Epidermal melanocyte (primary cell): ENCODE data around the gene PLCL2.

Experiments used
- DNase-seq: peaks from one replicate; pipeline ENCODE4 v3.0.0; 2011; ENCODE audit warnings: low spot score; ENCODE audit not compliant: insufficient read length

The PLCL2 gene

DNA sequence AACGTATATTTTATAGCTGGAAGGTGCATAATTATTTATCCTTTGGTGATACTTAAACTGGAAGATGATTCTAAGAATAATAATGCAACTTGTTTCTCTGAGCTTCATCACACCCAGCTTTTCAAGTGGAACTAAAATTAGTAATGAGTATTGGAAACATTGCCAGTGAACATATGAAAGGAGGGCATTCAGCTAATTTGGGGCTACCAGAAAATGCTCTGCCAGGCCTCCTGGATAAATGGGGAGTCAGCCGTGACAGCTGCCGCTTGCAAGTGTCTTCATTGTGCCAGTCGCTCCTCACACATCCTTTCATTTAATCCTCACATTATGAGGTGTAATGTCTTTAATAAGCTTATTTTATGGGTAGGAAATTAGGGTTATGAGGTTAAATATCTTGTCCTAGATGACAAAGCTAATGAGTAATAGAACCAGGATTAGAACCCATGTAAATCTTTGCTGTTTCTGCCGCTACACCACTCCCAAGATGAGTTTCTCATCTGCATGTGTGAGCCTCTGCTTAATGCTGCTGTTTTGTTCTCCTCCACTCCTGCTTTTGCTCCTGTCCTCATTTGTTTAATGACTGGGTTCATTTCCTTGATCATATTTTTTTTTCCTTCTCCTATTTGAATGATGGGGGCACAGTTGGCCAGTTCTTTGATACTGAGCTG, 155.7 kb downstream of the PLCL2 start:
- no peak for DNase-seq

DNA sequence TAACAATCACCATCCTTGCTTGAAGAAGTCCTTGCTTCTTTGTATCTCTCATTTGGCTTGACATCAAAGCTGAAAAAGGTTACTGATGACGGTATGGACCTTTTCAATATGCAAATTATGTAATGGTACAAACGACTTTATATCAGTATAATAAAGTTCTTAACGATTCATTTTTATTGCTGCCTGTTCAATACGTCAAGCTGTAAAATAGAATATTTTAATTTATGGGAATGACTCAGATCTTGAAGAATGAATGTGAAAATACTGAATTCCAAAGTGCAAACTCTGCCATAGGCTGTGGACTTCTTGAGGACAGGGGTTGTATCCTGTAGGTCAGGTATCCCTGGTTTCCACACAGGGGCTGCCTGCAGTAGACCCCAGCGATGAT, 156.2 kb downstream of the PLCL2 start:
- no peak for DNase-seq

DNA sequence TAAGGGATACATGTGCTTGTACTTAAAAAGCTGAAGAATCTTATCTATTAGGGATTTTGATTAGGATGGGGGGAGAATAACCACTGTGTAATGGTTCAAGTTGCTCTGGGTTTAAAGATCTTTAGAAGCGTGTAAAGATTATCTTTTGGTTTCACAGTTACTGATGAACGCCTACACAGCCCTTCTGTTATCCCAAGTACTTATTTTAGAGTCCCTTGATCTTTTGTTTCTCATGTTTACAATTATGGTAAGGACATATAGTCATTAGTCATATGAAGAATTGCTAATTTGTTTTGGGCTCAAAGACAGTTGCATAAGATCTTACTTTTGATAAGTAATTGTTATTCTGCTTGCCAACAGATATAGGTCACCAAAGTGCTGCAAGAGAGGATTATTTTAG, 160.1 kb downstream of the PLCL2 start:
- DNase-seq, result no peak

DNA sequence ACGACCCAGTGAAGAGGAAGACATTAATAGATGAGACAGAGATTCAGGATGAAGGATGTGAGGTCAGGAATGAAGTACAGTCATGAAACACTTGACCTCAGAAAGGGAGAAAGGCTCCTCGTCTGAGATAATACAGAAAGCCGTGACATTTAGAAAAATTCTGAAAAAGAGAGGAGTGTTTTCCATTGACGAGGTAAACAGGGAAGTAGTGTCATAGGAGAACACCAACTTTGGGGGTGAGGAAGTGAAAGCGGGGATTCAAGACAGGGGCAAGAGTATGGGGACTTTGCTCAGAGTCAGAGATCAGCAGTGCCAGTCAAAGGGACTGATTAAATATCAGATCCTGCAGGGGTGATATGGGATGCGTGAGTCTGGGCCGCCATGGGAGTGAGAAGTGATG, 160.9 kb downstream of the PLCL2 start:
- DNase-seq, result no peak

DNA sequence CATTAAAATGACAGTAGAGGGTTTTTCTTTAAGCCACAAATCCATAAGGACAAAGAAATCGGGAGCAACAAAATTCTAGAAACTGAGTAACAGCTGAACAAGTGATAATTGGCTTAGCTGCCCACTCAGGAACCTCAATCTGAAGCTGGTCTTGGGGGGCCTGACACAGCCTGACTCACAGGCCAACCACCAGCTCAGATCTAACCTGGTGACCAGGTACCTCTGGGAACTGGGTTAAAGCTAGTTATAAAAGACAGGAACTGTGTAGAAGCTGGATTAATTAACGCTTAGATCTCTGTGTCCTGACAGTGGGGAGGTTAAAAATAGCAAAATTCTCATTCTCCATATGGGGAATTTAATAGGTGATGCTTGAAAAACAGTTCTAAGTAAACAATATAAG, 161.9 kb downstream of the PLCL2 start:
- no peak for DNase-seq

DNA sequence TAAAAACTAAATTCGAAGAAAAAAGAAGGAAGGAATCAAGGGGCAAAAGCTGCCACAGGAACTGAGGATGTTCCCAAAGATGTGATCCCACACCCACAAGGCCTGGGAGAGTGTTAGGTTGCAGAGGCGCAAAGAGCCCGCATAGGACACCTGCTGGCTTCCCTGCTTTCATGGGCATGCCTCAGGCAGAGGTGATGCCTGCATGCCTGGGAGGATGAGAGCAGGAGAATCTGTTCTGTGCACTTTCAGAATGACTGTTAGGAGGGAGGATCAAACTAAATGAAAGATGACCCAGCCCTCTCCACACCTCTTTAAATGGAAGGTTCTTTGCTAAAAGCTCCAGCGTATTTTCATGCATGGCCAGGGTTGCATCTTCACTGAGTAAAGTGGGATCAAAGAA, 162.4 kb downstream of the PLCL2 start:
- DNase-seq, result no peak

DNA sequence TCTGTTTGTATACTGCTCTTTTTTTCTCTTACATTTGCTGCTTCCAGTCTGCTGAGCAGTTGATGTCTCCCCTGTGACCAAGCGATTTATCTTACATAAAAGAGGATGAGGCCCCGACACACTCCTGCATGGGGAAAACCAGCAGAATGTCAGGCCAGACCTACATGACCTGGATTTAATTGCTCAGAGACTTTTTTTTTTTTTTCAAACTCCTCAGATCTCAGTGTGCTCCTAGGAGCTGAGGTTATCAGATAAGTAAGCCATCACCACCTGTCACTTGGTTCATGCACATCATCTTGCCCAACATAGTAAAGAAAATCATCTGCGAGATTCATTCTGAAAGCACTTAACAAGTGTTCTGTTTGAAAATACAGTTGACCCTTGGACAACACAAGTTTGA, 163.1 kb downstream of the PLCL2 start:
- DNase-seq, result no peak

DNA sequence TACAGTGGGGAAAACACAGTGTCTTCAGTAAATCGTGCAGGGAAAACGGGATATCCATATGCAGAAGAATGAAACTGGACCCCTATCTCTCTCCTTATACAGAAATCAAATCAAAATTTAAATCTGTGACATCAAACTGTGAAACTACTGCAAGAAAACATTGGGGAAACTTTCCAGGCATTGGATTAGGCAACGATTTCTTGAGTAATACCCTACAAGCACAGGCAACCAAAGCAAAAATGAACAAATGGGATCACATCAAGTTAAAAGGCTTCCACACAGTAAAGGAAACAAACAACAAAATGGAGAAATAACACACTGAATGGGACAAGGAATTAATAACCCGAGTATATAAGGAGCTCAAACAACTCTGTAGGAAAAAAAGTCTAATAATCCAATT, 165.3 kb downstream of the PLCL2 start:
- DNase-seq, result no peak

DNA sequence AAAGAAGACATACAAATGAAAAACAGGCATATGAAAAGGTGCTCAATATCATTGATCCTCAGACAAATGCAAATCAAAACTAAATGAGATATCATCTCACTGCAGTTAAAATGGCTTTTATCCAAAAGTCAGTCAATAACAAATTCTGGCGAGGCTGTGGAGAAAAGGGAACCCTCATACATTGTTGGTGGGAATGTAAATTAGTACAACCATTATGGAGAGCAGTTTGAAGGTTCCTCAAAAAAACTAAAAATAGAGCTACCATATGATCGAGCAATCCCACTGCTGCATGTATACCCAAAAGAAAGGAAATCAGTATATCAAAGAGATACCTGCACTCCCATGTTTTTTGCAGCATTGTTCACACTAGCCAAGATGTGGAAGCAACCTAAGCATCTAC, 165.8 kb downstream of the PLCL2 start:
- DNase-seq, result no peak

DNA sequence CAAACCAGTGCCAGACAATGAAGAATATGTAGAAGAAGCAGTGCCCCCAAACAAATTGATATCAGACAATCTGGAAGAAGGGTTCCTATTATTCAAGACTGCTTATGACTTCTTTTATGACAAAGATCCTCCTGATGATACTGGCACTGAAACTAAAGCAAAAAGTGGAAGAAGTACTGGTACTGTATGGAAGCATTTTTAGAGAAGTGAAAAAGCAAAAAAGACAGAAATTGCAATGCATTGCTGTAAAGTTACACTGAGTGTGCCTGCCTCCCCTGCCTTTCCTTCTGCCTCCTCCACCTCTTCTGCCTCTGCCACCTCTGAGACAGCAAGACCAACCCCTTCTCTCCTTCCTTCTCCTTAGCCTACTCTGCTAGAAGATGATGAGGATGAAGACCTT, 167.6 kb downstream of the PLCL2 start:
- no peak for DNase-seq

DNA sequence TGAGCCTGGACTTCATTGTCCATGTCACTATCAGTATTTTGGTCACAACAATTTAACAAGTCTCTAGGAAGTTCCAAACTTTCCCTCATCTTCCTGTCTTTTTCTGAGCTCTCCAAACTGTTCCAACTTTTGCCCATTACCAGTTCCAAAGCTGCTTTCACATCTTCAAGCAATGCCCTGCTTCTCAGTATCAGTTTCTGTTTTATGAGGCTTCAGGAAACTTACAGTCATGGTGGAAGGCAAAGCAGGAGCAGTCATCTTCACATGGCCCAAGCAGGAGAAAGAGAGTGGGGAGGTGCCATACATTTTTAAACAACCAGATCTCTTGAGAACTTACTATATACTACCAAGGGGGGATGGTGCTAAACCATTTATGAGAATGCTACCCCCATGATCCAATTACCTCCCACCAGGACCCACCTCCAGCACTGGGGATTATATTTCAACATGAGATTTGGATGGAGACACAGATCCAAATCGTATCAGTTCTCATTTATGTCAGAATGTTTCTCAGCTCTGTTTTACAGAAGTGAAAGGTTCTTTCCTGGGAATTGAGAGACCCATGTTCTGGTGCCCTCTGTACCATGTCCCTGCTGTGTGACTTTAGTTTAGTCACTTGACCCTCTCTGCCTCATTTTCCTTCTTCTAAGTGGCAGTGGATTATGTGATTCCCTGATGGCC, 169.7 kb downstream of the PLCL2 start:
- no peak for DNase-seq

DNA sequence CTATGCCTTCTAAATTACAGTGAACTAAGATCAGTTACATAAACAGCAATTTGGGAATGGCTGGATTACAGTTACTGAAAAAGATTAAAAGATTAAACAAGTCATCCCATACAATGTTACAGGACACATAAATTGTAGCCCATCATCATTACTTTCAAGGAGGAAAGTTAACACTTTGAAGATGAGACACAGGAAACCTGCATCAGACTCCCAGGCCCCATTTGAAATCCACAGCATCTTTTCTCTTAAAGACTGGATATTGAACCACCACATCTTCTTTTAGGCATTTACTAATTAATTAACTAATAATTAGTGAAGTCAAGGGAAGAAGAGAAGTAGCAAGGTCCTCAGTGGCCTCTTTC, 170.2 kb downstream of the PLCL2 start:
- no peak for DNase-seq

DNA sequence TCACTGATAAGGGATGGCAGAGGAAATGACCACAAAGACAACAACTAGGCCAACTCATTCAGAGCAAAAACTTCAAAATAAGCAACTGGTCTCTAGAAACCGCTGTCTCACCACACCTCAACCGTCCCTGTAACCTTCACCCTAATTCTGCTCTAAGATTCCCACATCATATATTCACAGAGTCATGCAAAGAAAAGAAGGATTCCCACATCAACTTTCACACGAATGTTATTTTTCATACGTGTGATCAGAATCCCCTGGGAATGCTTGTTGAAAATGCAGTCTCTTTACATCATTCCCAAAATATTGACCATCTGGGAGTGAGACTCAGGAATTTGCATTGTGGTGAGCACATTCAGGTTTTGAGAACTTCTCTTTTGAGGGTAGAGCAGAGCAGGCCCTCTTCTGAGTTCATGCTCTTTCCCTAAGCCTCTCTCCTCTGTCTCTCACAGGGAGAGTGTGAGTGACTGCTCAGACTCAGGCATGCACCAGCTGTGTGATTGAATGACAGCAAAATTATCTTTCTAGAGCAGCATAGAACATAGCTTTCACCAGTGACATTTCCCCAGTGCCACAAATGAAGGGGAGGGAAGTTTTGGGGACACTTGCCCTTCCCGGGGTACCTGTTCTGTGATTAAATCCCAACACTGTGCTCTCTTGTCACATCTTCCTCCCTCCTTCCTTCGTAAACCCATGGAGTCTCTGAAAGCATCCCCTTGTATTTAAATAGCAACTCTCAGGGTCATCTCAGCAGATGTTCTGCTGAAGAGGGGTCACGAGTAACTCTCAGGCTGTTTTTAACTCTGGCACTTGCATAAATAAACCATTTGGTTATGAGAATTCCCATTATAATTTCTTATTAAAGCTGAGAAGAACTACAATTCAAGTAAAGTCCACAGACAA, 170.9 kb downstream of the PLCL2 start:
- no peak for DNase-seq

DNA sequence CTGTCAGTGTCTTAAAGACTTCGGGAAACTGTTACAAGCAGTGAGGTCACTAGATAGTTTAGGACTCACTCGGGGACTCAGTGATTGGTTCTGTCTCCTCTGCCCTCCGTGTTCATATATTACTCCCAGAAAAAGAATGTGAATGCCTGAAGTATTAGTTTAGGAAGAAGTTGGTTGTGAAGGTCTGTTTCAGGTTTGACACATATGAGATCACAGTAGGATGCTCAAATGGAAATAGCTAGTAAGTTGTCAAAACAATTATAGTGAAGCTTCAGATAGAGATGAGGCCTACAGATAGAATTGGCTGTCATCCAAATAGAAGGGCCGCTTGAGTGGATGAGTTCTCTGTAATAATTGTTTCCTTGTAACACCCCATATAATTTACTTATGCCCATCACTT, 172.6 kb downstream of the PLCL2 start:
- no peak for DNase-seq

DNA sequence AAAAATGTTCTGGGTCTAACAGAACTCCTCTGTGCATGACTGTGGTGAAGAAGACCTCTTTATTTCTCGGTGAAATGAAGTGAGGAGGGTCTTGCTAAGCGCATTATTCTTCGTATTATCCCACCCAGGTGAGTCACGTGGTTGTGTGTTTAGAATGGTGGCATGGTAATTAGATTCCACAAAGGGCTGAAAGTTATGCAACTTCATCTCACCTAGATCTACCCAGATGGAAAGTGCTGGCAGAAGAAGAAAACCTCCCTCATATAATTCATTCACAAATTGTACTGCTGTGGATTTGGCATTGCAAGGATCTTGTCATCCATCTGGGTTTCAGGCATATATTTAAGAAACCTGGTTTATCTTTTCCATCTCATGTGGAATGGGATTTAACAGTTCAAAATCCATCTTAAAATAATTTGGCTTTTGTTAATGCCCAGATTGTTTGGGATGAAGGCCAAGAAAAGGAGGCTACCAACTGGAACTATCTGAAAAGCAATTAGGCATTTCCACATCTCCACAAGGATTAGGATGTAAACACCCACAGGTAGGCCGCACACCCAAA, 175.3 kb downstream of the PLCL2 start:
- DNase-seq, result no peak

DNA sequence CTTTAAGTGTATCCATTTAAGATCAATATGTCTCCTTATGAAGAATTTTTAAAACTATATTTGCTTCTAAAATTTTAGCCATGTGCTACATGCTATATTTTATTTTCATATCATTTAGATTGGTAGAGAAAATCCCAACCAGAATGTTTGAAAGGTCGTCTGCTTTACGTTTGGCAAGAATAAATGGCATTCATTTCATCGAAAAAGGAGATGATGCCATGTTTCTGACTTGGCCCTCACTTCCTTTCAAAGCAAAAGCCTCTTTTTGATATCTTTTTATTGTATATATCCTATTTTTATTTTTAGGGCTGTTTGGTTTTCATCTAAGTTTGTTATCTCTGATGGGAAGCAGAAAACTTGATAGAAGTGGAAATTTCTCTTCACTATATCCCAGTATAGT, 176.2 kb downstream of the PLCL2 start:
- DNase-seq, result no peak

DNA sequence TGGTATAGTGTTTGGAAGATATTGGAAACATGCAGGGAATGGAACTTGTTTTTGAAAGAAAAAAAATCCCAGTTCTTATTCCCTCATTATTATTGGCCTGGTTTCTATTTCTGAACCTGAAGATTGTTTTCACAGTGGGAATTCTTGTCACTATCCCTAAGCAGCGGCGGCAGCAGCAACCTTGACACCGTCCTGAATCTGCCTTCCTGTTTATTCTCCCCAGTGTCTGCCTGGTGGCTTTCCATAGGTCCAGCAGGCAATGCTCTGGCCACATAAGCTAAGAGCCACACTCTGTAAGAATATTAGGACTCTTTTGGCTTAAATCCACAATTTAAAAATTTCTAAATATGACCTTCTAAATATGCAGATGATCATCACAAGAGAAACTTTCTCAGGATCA, 178.0 kb downstream of the PLCL2 start:
- DNase-seq, result no peak

DNA sequence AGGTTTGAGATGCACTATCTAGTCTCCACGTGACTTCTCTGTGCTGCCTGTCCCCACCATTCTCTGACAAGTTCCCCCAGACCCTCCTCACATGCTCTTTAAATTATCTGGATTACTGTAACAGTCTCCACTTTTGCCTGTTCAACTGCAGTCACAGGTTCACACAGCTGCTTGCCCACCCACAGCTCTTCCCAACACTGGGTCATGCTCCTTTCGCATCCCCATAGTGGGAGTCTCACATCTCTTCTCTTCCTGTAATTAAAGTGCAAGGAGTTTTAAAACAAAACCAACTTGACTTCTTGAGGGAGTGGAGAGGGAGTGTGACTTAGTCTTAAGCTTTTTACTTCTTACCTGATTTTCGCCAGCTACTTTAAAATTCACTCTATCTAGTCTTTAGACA, 178.8 kb downstream of the PLCL2 start:
- DNase-seq, result no peak

DNA sequence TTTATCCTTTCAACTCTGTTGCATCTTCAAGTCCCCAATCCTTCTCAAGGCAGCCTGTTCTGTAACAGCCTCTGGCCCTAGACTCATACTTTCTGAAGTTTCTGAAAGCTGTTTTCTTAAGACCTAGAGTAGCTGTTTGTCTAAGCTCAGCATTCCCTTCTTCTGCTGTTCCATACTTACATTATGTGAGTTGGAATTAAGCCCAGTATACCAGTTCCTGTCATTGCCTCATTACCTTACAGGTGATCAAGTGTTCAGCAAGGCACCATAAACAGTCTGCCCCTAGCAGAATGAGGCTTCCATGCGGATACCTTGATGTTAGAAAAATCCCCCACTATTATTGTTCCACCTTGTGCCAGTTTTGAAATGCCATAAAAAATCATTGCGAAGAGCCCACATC, 180.6 kb downstream of the PLCL2 start:
- DNase-seq, result no peak

DNA sequence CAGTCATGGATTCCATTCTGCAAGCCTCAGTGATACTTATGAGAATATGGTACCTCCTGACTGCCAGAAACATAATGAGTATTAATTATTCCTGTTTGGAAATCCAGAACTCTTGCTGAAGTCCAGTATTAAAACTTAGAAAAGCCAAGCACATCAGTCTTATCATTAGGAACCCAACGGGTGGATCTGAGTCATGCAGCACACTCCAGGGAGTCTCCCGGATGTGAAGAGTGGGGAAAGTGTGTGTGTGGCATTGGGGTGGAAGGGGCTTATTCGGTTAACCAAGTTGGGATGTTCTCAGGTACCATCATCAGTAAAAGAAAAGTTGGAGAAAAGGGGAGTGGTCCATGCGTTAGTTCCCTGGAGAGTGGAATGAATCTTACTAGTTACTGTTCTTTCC, 181.1 kb downstream of the PLCL2 start:
- DNase-seq, result no peak

DNA sequence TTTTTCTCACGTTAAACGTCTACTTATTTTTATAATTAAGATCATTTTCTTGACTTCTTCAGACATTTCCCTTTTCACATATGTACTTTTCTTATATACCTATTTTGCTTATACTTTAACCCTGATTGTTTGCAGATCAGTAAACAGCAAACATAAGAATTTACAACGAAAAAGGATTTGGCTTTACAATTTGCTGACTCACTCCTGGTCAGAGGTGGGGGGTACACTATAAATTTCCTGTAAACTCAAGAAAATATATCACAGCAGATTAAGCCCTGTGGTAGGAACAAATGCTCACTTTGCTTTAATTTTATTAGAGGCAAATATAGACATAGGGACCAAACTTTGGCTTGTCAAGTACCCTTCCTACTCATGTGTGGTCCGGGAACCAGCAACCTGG, 185.0 kb downstream of the PLCL2 start:
- no peak for DNase-seq
